ENCODE results near the gene IRGQ.

DNA sequence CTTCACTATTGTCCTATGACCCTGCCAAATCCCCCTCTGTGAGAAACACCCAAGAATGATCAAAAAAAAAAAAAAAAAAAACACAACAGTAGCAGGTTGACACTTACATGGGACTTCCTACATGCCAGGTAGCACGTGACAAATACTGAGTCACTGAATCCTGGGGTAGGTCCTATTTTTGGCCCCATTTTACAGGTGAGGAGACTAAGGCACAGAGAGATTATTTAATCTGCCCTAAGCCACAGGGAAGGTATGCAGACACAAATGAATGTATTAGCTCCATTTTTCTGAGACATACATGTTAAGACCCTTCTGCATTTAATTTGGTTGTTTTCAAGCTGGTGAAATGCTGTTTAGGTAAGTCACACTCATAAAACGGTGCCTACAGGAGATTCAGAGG lies 47.2 kb downstream of the IRGQ start:
- TF ChIP-seq POLR2A (IDR thresholded peaks at IDR 0.05): no peak
- TF ChIP-seq, protein P1, sequence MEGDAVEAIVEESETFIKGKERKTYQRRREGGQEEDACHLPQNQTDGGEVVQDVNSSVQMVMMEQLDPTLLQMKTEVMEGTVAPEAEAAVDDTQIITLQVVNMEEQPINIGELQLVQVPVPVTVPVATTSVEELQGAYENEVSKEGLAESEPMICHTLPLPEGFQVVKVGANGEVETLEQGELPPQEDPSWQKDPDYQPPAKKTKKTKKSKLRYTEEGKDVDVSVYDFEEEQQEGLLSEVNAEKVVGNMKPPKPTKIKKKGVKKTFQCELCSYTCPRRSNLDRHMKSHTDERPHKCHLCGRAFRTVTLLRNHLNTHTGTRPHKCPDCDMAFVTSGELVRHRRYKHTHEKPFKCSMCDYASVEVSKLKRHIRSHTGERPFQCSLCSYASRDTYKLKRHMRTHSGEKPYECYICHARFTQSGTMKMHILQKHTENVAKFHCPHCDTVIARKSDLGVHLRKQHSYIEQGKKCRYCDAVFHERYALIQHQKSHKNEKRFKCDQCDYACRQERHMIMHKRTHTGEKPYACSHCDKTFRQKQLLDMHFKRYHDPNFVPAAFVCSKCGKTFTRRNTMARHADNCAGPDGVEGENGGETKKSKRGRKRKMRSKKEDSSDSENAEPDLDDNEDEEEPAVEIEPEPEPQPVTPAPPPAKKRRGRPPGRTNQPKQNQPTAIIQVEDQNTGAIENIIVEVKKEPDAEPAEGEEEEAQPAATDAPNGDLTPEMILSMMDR (IDR thresholded peaks at IDR 0.05): no peak
